Measurements from ENCODE around the gene PLA2G1B. TPM values are rescaled to one million over a fixed set of nuclear protein-coding genes. Genes with fewer than 3 reads are reported as not detected.

Gene PLA2G1B
- total and polyA plus RNA-seq, 9 of the 15 experiments (the other 6 are each of a cell fraction or from before 2014, with no cell fraction given): 1.4 TPM; not detected in 8

DNA sequence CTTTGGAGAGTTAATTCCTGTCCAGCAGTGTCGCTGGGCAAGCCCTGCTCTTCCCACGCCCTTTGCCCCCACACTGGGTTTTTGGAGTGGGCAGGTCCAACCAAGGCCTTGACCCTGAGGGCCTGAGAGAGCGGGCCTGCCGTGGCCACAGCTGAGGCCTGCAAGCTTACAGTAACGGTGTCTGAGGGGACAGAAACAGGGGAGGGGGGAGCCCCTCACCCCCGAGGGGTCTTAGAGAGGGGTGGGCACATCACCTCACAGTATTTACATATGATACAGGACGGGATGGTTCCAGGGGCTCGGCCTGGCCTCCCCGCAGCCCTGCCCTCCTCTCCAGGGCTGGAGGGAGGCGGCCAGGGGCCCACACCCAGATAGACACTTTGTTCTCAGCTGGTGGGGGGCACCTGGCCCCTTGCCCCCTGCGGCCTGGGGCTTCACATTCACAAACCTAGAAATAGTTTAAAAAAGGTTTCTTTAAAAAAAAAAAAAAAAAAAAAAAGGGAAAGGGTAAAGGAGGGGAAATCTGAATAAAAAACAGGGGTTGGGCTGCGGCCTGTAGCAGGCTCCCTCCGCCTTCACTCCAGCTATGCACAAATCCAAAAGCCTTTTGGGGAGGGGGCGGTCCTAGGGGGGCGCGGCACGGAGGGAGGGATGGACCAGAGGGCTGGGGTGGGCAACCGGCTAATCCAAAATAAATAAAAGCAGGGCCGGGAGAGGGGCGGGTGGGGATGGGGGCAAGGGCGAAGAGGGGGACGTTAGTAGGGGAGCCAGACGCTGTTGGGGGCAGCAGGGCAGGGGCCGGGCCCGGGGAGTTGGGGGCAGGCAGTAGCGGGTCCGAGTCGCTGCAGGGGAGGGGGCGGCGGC lies 14.8 kb upstream of the PLA2G1B start:
- peaks cover 6% of the 10 kb centered on the region; the same call in 1 of the 2 replicates for H3K9me3 ChIP-seq (replicated peaks; ENCODE audit: control insufficient read depth, insufficient read depth, low read depth, low read length)
- H3K36me3 ChIP-seq (ENCODE audit: control insufficient read depth, insufficient read depth, low read length): no peaks in the 10 kb centered on the region
- in situ Hi-C loops (cut with MboI) (loop anchor here (25.0 kb wide), 1 partner anchor 320 kb away; no protein-coding TSS in a partner anchor), intact Hi-C loops (cut with micrococcal nuclease) (no loop called here)
- no TSS peak for BruUV-seq (replicated peaks)
- no peaks in the 10 kb centered on the region for H3K79me2 ChIP-seq (ENCODE audit: control insufficient read depth, insufficient read depth, low read length)
- no peak overlapping the region for H3K4me2 ChIP-seq (ENCODE audit: insufficient read depth, low read length)
- no peak overlapping the region for H3K4me3 ChIP-seq
- no peak overlapping the region for H3K27ac ChIP-seq (ENCODE audit: extremely low read depth, low read depth, low read length)
- no peak overlapping the region; a peak in 2 of 4 replicates for H3K9ac ChIP-seq (ENCODE audit: insufficient read depth in 1 of 2, low read depth in 2 of 2, low read length in 2 of 2)
- peaks cover 7 to 21% of the 10 kb centered on the region in 2 experiments; a peak in 4 of 5 replicates for H3K27me3 ChIP-seq (ENCODE audit: control insufficient read depth in 2 of 2, insufficient read depth in 2 of 2, low read length in 2 of 2)
- no peaks in the 10 kb centered on the region; the same call in 1 of the 2 replicates for H4K20me1 ChIP-seq (replicated peaks; ENCODE audit: control insufficient read depth, insufficient read depth, low read length)
- CTCF ChIA-PET (ENCODE audit: low intra/inter-chr PET ratio): no interaction called here
- no peak for FAIRE-seq
- H2AFZ ChIP-seq (ENCODE audit: low read depth, low read length): no peak overlapping the region
- POLR2A ChIA-PET: interaction anchor here (0.6 kb wide), 1 partner anchor 117 kb away, joined by 3 read pairs; no protein-coding TSS in a partner anchor
- WGBS (ENCODE audit: insufficient coverage, low coverage, missing lambda C conversion rate): 18% methylated on average over 10 of the region's 30 CpGs
- DNase-seq (ENCODE audit: extremely low read depth in 1 of 4, low spot score in 3 of 4): peak in 1 of 4 experiments; percentile 6
- no peaks in the 10 kb centered on the region for H3K9me1 ChIP-seq (ENCODE audit: control insufficient read depth, insufficient read depth, low read length)
- ATAC-seq: no peak
- H3K4me1 ChIP-seq (replicated peaks in 1 of 2; ENCODE audit: control insufficient read depth in 2 of 2, insufficient read depth in 2 of 2, low read length in 2 of 2): peaks cover 0 to 9% of the 10 kb centered on the region in 2 experiments; a peak in 1 of 5 replicates
- TF ChIP-seq ETV1 (tag; conservative IDR thresholded peaks at IDR 0.05; ENCODE audit: low read depth) (no peak), CREB3 (tag; conservative IDR thresholded peaks at IDR 0.05; ENCODE audit: low read depth) (no peak), PHF21A (IDR thresholded peaks at IDR 0.05; ENCODE audit: borderline replicate concordance, low read depth) (no peak), CHD1 (IDR thresholded peaks at IDR 0.05; ENCODE audit: low read length) (no peak), HNRNPH1 (optimal IDR thresholded peaks at IDR 0.05; ENCODE audit: low read depth, low read length) (no peak), ZSCAN32 (CRISPR knock-in tag; IDR thresholded peaks at IDR 0.05) (no peak), NR2F6 (CRISPR knock-in tag; IDR thresholded peaks at IDR 0.05) (no peak), PTRF (tag; IDR thresholded peaks at IDR 0.05) (no peak), E2F6 (IDR thresholded peaks at IDR 0.05; ENCODE audit: borderline replicate concordance in 1 of 2, extremely low read depth in 1 of 2, insufficient read depth in 1 of 2, insufficient read length in 1 of 2, low read depth in 1 of 2, low read length in 1 of 2, poor library complexity in 1 of 2, severe bottlenecking in 1 of 2) (no peak)
- TF ChIP-seq, protein P1, sequence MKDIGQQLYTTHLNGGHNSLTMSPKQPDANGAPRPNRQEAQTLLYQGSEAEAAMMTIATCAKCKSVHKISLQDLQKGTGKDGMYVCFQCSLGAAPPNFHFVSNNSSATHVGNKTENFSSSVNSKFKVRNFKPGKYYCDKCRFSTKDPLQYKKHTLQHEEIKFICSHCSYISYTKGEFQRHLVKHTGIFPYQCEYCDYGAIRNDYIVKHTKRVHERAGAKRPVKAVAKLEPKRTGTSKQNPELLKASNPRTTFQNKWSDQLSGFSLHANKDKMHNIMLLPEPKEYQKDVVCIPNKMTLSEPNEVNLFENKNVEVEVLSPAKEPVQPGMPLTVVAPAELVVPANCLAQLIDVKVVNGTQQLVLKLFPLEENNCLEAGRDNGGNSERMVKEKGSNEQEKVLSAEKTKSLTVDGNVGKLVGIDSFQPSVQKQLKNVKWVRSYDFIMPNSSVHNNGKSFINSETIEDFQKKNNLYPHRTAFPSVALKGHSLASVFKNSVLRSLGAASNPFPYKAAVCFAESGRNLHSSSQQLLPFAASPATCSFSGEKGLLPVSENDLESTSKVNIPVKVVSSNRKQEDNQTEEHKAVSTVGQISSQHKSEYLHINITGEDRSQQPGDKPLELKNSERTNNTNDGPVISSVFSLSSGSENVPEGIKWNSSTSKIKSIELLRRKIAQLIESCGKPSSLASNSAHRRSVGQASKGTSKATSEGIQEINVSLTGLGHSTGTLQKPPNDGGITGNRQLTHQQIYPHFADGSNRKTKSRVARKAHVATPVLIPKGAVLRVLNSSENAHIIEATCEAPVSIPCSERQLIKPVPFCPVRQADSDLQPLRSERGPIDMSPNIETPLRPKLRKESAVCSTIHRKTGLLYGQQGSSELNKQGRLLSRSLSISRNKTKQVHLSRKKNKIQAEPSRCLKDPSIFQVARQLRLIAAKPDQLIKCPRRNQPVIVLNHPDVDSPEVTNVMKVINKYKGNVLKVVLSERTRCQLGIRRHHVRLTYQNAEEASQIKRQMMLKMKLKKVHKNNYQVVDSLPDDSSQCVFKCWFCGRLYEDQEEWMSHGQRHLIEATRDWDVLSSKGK (CRISPR knock-in tag; IDR thresholded peaks at IDR 0.05): no peak
- TF ChIP-seq, protein P2, sequence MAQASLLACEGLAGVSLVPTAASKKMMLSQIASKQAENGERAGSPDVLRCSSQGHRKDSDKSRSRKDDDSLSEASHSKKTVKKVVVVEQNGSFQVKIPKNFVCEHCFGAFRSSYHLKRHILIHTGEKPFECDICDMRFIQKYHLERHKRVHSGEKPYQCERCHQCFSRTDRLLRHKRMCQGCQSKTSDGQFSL (CRISPR knock-in tag; IDR thresholded peaks at IDR 0.05): no peak
- TF ChIP-seq, protein P2 (tag; IDR thresholded peaks at IDR 0.05): no peak

Data from K562 (cell line).